Adipose tissue (tissue), 3 donors: ENCODE measurements around the gene ZFAND3. TPM values are rescaled to one million over a fixed set of nuclear protein-coding genes. Genes with fewer than 3 reads are reported as not detected.
"Not testable (repeated sequence)": the region's sequence is repeated elsewhere in the genome, so short reads cannot be mapped to it uniquely, and the experiment has no call there.

Experiments
- H3K27ac ChIP-seq: one replicate; pipeline ENCODE4 v1.5.1; 2013; ENCODE audit warnings: low read depth, low read length
- WGBS, 3 donors: extraction: QIAGEN DNeasy Blood & Tissue Kit; methylation state at CpG; one replicate each; pipeline ENCODE4 v1.1.7; 2013; 5-methylcytosine and 5-hydroxymethylcytosine counted together
- polyA plus RNA-seq, 3 donors: library from polyadenylated mRNA; stranded (reverse); fragments of 200-250 nt; gene quantifications; one replicate each; pipeline ENCODE4 v1.2.3, GENCODE V29; 2013
- donor health status: healthy with polysubstance abuse.
- donor health status: Bipolar disorder and iron deficiency.
- donor health status: healthy.

Gene ZFAND3
- polyA plus RNA-seq, 3 donors: 25.9 to 45.2 (median 42.1) TPM

- H3K27ac ChIP-seq: no peak overlapping the region
- WGBS, 3 donors: 68 to 78% (median 75%) methylated on average over 8 of the region's 8 CpGs
Measured at GRCh38 chr6:38110481-38110971, 291.0 kb downstream of the ZFAND3 start.

- WGBS, 3 donors: 86 to 92% (median 90%) methylated on average over 5 of the region's 5 CpGs
- H3K27ac ChIP-seq: no peak overlapping the region
Measured at GRCh38 chr6:38112181-38112580, 292.7 kb downstream of the ZFAND3 start.

- WGBS, 3 donors: 91 to 97% (median 97%) methylated on average over 4 of the region's 4 CpGs
- no peak overlapping the region for H3K27ac ChIP-seq
Measured at GRCh38 chr6:38113825-38114576, 294.5 kb downstream of the ZFAND3 start.

- H3K27ac ChIP-seq: no peak overlapping the region
- WGBS, 3 donors: 96 to 100% (median 98%) methylated on average over 2 of the region's 2 CpGs
Measured at GRCh38 chr6:38114976-38115625, 295.6 kb downstream of the ZFAND3 start.

GRCh38 chr6:38115626-38116008 lies 296.1 kb downstream of the ZFAND3 start:
- WGBS, 3 donors: 71 to 96% (median 90%) methylated on average over 3 of the region's 3 CpGs
- H3K27ac ChIP-seq: no peak overlapping the region

- H3K27ac ChIP-seq: no peak overlapping the region
- 92 to 95% (median 93%) methylated on average over 6 of the region's 6 CpGs for WGBS, 3 donors
Measured at GRCh38 chr6:38116248-38116647, 296.7 kb downstream of the ZFAND3 start.

GRCh38 chr6:38117281-38117680 lies 297.8 kb downstream of the ZFAND3 start:
- H3K27ac ChIP-seq: no peak overlapping the region
- WGBS, 3 donors: 34 to 81% (median 45%) methylated on average over 1 of the region's 1 CpG

- no peak overlapping the region for H3K27ac ChIP-seq
- WGBS, 3 donors: 66 to 69% (median 69%) methylated on average over 2 of the region's 2 CpGs
Measured at GRCh38 chr6:38118791-38119365, 299.4 kb downstream of the ZFAND3 start.

GRCh38 chr6:38119516-38119915 lies 300.0 kb downstream of the ZFAND3 start:
- H3K27ac ChIP-seq: no peak overlapping the region
- 85 to 89% (median 85%) methylated on average over 6 of the region's 6 CpGs for WGBS, 3 donors

- 95 to 97% (median 96%) methylated on average over 32 to 40 of the region's 40 CpGs for WGBS, 3 donors
- not testable (repeated sequence) for H3K27ac ChIP-seq
Measured at GRCh38 chr6:38124224-38124926, 304.8 kb downstream of the ZFAND3 start.

GRCh38 chr6:38127284-38127683 lies 307.8 kb downstream of the ZFAND3 start:
- H3K27ac ChIP-seq: no peak overlapping the region
- WGBS, 3 donors: 95 to 98% (median 95%) methylated on average over 4 of the region's 4 CpGs

GRCh38 chr6:38131527-38131965 lies 312.0 kb downstream of the ZFAND3 start:
- no peak overlapping the region for H3K27ac ChIP-seq

- WGBS, 3 donors: 74 to 96% (median 93%) methylated on average over 7 of the region's 7 CpGs
- no peak overlapping the region for H3K27ac ChIP-seq
Measured at GRCh38 chr6:38133932-38134703, 314.6 kb downstream of the ZFAND3 start.

- 56 to 87% (median 75%) methylated on average over 4 of the region's 4 CpGs for WGBS, 3 donors
- H3K27ac ChIP-seq: no peak overlapping the region
Measured at GRCh38 chr6:38134704-38135088, 315.2 kb downstream of the ZFAND3 start.

- H3K27ac ChIP-seq: no peak overlapping the region
- WGBS, 3 donors: 84 to 94% (median 92%) methylated on average over 4 of the region's 4 CpGs
Measured at GRCh38 chr6:38136547-38136946, 317.0 kb downstream of the ZFAND3 start.

- WGBS, 3 donors: 94 to 95% (median 94%) methylated on average over 8 of the region's 8 CpGs
- no peak overlapping the region for H3K27ac ChIP-seq
Measured at GRCh38 chr6:38137608-38138265, 318.2 kb downstream of the ZFAND3 start.

- H3K27ac ChIP-seq: no peak overlapping the region
- WGBS, 3 donors: 90 to 98% (median 96%) methylated on average over 5 of the region's 5 CpGs
Measured at GRCh38 chr6:38138374-38138773, 318.8 kb downstream of the ZFAND3 start.

GRCh38 chr6:38141085-38141484 lies 321.6 kb downstream of the ZFAND3 start:
- 51 to 95% (median 93%) methylated on average over 4 of the region's 4 CpGs for WGBS, 3 donors
- H3K27ac ChIP-seq: no peak overlapping the region
